GM12872 (cell line): ENCODE data around the gene ASPG.

Experiments used
- CTCF ChIP-seq: IDR thresholded peaks from 3 replicates; pipeline ENCODE4 v1.5.1; 2011; ENCODE audit warnings: low read depth, mild to moderate bottlenecking, low read length, moderate library complexity; ENCODE audit not compliant: insufficient read depth

The ASPG gene

GRCh38 chr14:104129556-104129955 is 44.1 kb downstream of the ASPG start:
- no peak for TF ChIP-seq CTCF

GRCh38 chr14:104130974-104131651 is 45.6 kb downstream of the ASPG start:
- peak; percentile 67 for TF ChIP-seq CTCF

GRCh38 chr14:104131968-104132732 is 46.6 kb downstream of the ASPG start:
- TF ChIP-seq CTCF, result no peak

GRCh38 chr14:104132981-104133380 is 47.5 kb downstream of the ASPG start:
- TF ChIP-seq CTCF, result no peak

- no peak for TF ChIP-seq CTCF
These were observed 48.0 kb downstream of the ASPG start for GRCh38 chr14:104133496-104133895.

- TF ChIP-seq CTCF, result no peak
These were observed 48.8 kb downstream of the ASPG start for GRCh38 chr14:104134061-104134965.
